NCI-H446 (cell line): ENCODE data around the gene OPA1.
A peak's percentile ranks its signal among the peaks of the same experiment; 100 is the strongest.
"Not testable (repeated sequence)": the region's sequence is repeated elsewhere in the genome, so short reads cannot be mapped to it uniquely, and the experiment has no call there.

Source experiments
- DNase-seq, 2 experiments: peaks; one replicate each; lab custom pipeline; 2025; lab: John Stamatoyannopoulos, UW

The OPA1 gene

GRCh38 chr3:193589616-193590015 lies 3.4 kb upstream of the OPA1 start:
- no peak for DNase-seq

DNA sequence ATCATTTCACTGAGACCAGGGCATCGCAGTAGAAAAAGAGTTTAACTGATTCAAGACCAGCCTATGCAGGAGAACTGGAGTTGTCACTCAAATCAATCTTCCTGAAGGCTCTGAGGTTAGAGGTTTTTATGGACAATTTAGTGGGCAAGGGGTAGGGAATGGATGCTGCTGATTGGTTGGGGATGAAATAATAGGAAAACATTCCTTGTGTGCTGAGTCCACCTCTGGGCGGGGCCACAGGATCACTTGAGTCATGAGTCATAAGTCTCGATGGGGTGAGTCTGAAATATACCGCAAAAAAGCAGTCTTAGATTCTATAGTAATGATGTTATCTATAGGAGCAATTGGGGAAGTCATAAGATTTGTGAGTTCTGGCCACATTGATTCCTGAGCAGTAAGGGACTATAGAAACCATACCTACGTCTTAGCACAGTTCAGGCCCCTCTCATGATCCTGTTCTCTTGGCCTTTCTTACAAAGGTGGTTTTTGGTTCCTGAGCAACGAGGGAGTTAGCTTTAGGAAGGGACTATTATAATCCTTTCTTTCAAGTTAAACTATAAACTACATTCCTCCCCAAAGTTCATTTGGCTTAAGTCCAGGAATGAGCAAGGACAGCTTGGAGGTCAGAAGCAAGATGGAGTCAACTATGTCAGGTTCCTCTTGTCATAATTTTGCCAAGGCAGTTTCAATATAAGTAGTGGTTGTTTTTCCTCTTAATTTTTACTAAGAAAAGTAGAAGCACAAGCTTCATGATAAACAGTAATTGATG lies 2.7 kb upstream of the OPA1 start:
- DNase-seq: no peak

- DNase-seq: peak in 1 of 2 experiments; percentile 30
These were observed 641 bp downstream of the OPA1 start for GRCh38 chr3:193593668-193594030.

DNA sequence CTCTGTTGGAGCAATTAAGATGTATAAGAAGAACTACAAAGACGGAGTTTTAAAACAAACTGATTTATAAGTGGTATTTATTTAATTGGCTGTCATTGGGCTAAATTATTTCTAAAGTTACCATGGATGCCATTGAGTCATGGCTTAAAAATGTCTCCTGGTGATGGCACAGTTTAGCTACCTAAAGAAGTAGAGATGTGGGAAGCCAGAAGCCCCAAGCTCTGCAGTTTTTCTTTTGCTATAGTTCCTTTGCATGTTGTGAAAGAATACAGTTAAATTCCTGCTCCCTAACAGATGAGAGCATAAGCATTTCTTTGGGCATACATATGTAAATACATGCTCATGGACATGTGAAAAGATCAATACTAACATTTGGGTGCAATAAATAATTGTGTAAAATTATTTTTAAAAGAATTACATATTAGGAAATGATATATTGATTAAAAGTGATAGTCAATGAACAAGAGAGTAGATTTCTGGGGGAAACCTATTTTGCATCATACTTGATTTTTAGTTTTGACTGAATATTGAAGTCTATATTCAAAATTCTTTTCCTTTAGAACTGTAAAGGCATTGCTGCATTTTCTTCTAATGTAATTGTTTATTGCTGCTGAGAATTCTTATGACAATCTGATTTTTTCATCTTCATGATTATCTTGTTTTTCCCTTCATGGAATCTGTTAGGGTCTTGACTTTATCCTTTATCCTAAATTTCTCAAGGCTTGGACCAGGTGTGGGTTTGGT lies 2.1 kb downstream of the OPA1 start:
- DNase-seq: no peak

GRCh38 chr3:193595939-193596487 lies 3.0 kb downstream of the OPA1 start:
- no peak for DNase-seq

GRCh38 chr3:193598202-193598601 lies 5.2 kb downstream of the OPA1 start:
- DNase-seq: no peak

DNA sequence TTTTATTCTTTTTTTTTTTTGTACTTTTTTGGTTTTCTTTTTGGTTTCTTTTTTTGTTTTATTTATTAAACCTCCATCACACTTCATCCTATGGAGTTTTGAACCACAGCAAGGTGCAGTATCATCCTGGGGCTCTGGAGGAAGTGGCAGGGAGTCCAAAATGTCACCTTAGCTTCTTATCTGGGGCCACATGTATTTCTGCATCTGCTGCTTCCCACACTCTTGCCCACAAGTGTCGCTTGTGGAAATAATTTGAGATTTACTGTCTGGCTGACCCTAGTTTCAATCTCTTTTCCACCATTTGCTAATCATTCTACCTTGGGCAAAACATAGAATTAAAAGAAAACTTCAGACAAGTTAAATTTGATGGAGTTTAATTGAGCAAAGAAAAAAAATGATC lies 6.4 kb downstream of the OPA1 start:
- no peak for DNase-seq

GRCh38 chr3:193605876-193606275 lies 12.9 kb downstream of the OPA1 start:
- DNase-seq: peak; percentile 40 to 75

DNA sequence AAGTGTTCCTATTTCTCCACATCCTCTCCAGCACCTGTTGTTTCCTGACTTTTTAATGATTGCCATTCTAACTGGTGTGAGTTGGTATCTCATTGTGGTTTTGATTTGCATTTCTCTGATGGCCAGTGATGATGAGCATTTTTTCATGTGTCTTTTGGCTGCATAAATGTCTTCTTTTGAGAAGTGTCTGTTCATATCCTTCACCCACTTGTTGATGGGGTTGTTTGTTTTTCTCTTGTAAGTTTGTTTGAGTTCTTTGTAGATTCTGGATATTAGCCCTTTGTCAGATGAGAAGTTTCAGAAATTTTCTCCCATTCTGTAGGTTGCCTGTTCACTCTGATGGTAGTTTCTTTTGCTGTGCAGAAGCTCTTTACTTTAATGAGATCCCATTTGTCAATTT lies 13.9 kb downstream of the OPA1 start:
- not testable (repeated sequence) for DNase-seq

GRCh38 chr3:193610516-193610915 lies 17.5 kb downstream of the OPA1 start:
- DNase-seq: not testable (repeated sequence)

GRCh38 chr3:193614430-193614829 lies 21.4 kb downstream of the OPA1 start:
- DNase-seq: no peak

GRCh38 chr3:193617628-193618027 lies 24.6 kb downstream of the OPA1 start:
- DNase-seq: no peak

- no peak for DNase-seq
These were observed 27.0 kb downstream of the OPA1 start for GRCh38 chr3:193620057-193620456.

GRCh38 chr3:193620650-193621049 lies 27.6 kb downstream of the OPA1 start:
- no peak for DNase-seq

DNA sequence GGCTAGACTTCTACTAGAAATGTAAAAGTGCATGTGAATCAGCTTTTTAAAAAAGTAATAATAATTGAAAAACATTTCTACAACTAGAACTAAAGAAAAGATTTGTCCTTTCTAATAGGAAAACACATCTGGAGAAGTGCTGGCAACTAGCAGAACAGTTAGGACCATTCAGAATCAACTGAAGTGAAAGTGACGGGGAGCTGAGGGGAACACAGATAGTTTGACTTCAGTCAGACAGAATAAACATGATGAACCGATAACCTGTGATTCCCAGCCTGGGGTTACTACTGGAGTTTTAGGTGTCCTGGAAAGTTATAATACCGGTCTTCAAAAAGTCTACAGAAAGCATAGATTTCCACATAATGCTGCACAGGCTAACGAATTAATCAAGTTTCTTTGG lies 28.1 kb downstream of the OPA1 start:
- no peak for DNase-seq

DNA sequence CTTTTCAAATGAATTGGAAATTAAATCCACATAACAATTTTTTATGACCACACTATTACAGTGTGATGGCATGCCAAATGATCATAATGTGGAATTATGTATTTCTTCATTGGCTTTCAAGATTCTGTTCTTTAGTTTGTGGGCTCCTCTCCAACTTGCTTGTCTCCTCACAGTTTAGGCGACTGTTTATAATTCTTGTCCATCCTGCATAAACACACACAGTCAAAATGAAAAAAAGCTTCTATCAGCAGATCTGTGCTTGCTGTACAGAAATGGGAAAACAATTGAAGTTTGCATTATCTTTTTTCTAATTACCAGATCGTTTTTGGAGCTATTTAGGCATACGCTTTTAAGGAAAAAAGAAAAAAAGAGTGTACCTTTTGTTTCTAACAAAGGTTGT lies 37.0 kb downstream of the OPA1 start:
- DNase-seq: no peak

GRCh38 chr3:193637831-193638230 lies 44.8 kb downstream of the OPA1 start:
- no peak for DNase-seq

GRCh38 chr3:193638833-193639232 lies 45.8 kb downstream of the OPA1 start:
- DNase-seq: no peak

DNA sequence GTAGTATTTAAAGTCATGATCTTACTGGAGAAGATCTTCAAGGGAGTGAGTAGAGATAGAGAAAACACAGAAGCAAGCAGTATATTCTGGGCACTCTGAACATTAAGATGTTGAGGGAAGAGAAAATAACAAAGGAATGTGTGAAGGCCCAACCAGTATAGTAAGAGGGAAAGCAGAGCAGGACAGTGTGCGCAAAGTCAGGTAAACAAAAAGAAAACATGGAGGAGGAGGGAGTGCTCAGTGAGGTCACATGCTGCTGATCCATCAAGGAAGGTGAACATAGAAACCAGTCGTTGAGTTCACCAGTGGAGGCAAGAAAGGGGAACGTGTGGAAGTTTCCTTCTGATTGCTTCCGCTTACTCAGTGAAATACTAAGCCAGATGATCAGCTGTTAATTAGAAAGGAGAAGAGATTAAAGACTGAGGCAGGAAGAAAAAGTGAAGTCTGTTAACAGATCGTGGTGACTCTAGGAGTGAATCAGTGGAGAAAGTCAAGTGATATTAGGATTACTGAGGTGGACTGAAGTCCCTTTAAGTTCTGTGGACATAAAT lies 47.2 kb downstream of the OPA1 start:
- DNase-seq: no peak

DNA sequence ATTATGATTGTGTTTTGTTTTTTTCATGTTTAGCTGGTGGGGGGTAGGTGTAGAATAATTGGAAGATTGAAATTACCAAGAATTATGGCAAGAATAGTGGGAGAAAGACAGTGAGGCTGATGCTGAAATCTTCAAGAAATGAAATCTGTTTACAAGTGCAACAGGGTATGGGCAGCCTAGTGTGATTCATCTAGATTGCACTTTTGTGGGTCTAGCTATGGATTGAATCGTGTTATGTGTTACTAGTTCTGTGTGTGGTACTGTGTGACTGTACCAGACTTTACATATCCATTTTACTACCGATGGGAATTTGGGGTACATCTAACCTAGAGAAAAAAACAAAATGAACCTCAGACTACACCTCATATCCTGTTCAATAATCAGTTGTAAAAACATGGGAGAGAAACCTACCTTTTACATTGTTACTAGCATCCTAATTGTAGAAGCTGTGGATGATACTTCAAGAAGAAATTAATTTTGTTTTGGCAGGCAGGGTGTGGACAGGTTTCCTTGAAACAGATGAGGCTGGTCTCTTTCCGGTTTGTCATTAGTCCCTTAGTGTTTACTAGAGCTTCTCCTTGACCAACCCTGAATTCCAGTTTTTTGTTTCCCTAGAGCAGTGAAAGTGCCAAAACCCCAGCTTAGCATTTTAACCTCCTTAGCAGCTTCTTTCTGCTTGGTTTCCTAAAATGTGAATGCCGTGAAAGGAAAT lies 47.9 kb downstream of the OPA1 start:
- no peak for DNase-seq

DNA sequence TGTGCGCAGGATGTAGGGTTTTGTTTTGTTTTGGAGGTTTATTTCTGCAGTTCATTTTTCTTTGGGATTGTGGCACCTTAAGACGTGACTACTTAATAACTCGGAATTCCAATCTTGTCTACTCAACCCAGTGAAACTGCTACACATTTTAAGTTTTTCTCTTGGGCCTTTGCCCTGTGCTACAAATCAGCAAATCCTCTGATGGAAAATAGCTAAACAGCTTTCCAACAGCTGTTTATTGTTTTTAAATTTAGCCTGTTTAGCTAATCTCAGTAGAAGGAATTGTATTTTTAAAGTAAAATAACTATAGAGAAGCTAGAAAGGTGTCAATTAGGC lies 48.4 kb downstream of the OPA1 start:
- no peak for DNase-seq

GRCh38 chr3:193645806-193646205 lies 52.8 kb downstream of the OPA1 start:
- no peak for DNase-seq
